ENCODE measurements around the gene FAM83E.

Gene FAM83E

GRCh38 chr19:48603850-48604249, 11.0 kb downstream of the FAM83E start:
- no peak overlapping the region for H3K4me3 ChIP-seq (ENCODE audit: low read length, poor library complexity, severe bottlenecking)
- no peaks in the 10 kb centered on the region for H3K9me2 ChIP-seq (replicated peaks; ENCODE audit: low read depth, low read length)
- no peaks in the 10 kb centered on the region for H3K36me3 ChIP-seq (ENCODE audit: insufficient read depth, low read length)
- H3K4me1 ChIP-seq (ENCODE audit: insufficient read depth, low read length, poor library complexity, severe bottlenecking): no peaks in the 10 kb centered on the region
- TF ChIP-seq CTCF (conservative IDR thresholded peaks at IDR 0.05; ENCODE audit: low read length) (no peak), EZH2phosphoT487 (IDR thresholded peaks at IDR 0.05; ENCODE audit: borderline replicate concordance) (no peak)
- H4K20me1 ChIP-seq (ENCODE audit: insufficient read depth, low read length, poor library complexity, severe bottlenecking): no peaks in the 10 kb centered on the region
- H3K9me3 ChIP-seq (ENCODE audit: insufficient read depth, low read depth, low read length): no peaks in the 10 kb centered on the region
- H2AFZ ChIP-seq (ENCODE audit: low read length): no peak overlapping the region
- H3K4me2 ChIP-seq (ENCODE audit: low read depth, low read length, poor library complexity, severe bottlenecking): no peak overlapping the region
- no peaks in the 10 kb centered on the region for H3F3A ChIP-seq (ENCODE audit: low read depth)
- no peak overlapping the region for H3K9ac ChIP-seq (ENCODE audit: low read depth, low read length, poor library complexity, severe bottlenecking)
- no peaks in the 10 kb centered on the region for H3K27me3 ChIP-seq (ENCODE audit: insufficient read depth, low read length, poor library complexity, severe bottlenecking)
- H3K79me2 ChIP-seq (ENCODE audit: insufficient read depth, low read length): no peaks in the 10 kb centered on the region

GRCh38 chr19:48603449-48603848, 11.4 kb downstream of the FAM83E start:
- no peaks in the 10 kb centered on the region for H3K79me2 ChIP-seq (ENCODE audit: insufficient read depth, low read length)
- no peaks in the 10 kb centered on the region for H3K9me2 ChIP-seq (replicated peaks; ENCODE audit: low read depth, low read length)
- no peak overlapping the region for H3K4me3 ChIP-seq (ENCODE audit: low read length, poor library complexity, severe bottlenecking)
- H3K9ac ChIP-seq (ENCODE audit: low read depth, low read length, poor library complexity, severe bottlenecking): no peak overlapping the region
- H2AFZ ChIP-seq (ENCODE audit: low read length): no peak overlapping the region
- no peaks in the 10 kb centered on the region for H3K36me3 ChIP-seq (ENCODE audit: insufficient read depth, low read length)
- no peaks in the 10 kb centered on the region for H3K9me3 ChIP-seq (ENCODE audit: insufficient read depth, low read depth, low read length)
- H3K4me2 ChIP-seq (ENCODE audit: low read depth, low read length, poor library complexity, severe bottlenecking): no peak overlapping the region
- H4K20me1 ChIP-seq (ENCODE audit: insufficient read depth, low read length, poor library complexity, severe bottlenecking): no peaks in the 10 kb centered on the region
- H3K4me1 ChIP-seq (ENCODE audit: insufficient read depth, low read length, poor library complexity, severe bottlenecking): no peaks in the 10 kb centered on the region
- H3K27me3 ChIP-seq (ENCODE audit: insufficient read depth, low read length, poor library complexity, severe bottlenecking): no peaks in the 10 kb centered on the region
- no peaks in the 10 kb centered on the region for H3F3A ChIP-seq (ENCODE audit: low read depth)
- TF ChIP-seq CTCF (conservative IDR thresholded peaks at IDR 0.05; ENCODE audit: low read length) (no peak), EZH2phosphoT487 (IDR thresholded peaks at IDR 0.05; ENCODE audit: borderline replicate concordance) (no peak)

DNA sequence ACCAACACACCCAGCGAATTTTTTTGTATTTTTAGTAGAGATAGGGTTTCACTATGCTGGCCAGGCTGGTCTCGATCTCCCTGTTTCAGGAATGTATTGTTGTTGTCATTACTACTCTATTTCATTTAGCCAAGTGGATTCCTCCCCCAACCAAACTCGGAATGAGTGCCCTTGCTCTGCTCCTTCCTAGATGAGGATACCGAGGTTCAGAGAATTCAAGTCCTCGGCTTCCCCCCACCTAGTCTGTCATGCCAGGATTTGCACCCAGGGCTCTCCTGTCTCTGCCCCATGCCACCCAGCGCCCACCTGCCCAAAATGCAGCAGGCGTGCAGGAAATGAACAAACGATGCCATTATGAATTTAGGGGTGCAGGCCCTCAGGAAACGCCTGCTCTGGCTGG, 11.9 kb downstream of the FAM83E start:
- Histone ChIP-seq H3K9me3 (ENCODE audit: insufficient read depth, low read depth, low read length) (no peaks in the 10 kb centered on the region), H3F3A (ENCODE audit: low read depth) (no peaks in the 10 kb centered on the region), H3K79me2 (ENCODE audit: insufficient read depth, low read length) (no peaks in the 10 kb centered on the region), H3K4me3 (ENCODE audit: low read length, poor library complexity, severe bottlenecking) (no peak overlapping the region), H2AFZ (ENCODE audit: low read length) (no peak overlapping the region), H3K4me1 (ENCODE audit: insufficient read depth, low read length, poor library complexity, severe bottlenecking) (no peaks in the 10 kb centered on the region), H3K9ac (ENCODE audit: low read depth, low read length, poor library complexity, severe bottlenecking) (no peak overlapping the region), H3K4me2 (ENCODE audit: low read depth, low read length, poor library complexity, severe bottlenecking) (no peak overlapping the region), H3K9me2 (replicated peaks; ENCODE audit: low read depth, low read length) (no peaks in the 10 kb centered on the region), H4K20me1 (ENCODE audit: insufficient read depth, low read length, poor library complexity, severe bottlenecking) (no peaks in the 10 kb centered on the region), H3K27me3 (ENCODE audit: insufficient read depth, low read length, poor library complexity, severe bottlenecking) (no peaks in the 10 kb centered on the region), H3K36me3 (ENCODE audit: insufficient read depth, low read length) (no peaks in the 10 kb centered on the region)
- no peak for TF ChIP-seq EZH2phosphoT487 (IDR thresholded peaks at IDR 0.05; ENCODE audit: borderline replicate concordance)
- no peak for TF ChIP-seq CTCF (conservative IDR thresholded peaks at IDR 0.05; ENCODE audit: low read length)
